Measurements from ENCODE around the gene RPS4Y1. TPM values are rescaled to one million over a fixed set of nuclear protein-coding genes. Genes with fewer than 3 reads are reported as not detected.

Gene RPS4Y1
- total and polyA plus RNA-seq, 11 donors: 158 to 334 (median 188) TPM; not detected in 5

GRCh38 chrY:2854145-2854774, 12.9 kb downstream of the RPS4Y1 start:
- Histone ChIP-seq H3K36me3 (peaks cover 0 to 74% (median 0%) of the 10 kb centered on the region in 9 donors), H3K4me3 (no peak overlapping the region), H3K9me3 (no peaks in the 10 kb centered on the region), H3K27ac (no peak overlapping the region), H3K27me3 (no peaks in the 10 kb centered on the region), H3K4me1 (peaks cover 0 to 11% (median 0%) of the 10 kb centered on the region in 12 donors)
- no peak for ATAC-seq
- WGBS, 4 donors: 96% methylated on average over 6 of the region's 6 CpGs; no CpG with 5 or more reads in 2 of the 4 donors
- DNase-seq: no peak
- TF ChIP-seq CTCF (IDR thresholded peaks at IDR 0.05) (no peak), POLR2A (IDR thresholded peaks at IDR 0.05) (no peak)
- intact Hi-C loops (cut with DNase I): loop anchor here in 1 of 10 donors (10.0 kb wide), 1 partner anchor 81 kb away; the partner anchor contains the start of gene ZFY

DNA sequence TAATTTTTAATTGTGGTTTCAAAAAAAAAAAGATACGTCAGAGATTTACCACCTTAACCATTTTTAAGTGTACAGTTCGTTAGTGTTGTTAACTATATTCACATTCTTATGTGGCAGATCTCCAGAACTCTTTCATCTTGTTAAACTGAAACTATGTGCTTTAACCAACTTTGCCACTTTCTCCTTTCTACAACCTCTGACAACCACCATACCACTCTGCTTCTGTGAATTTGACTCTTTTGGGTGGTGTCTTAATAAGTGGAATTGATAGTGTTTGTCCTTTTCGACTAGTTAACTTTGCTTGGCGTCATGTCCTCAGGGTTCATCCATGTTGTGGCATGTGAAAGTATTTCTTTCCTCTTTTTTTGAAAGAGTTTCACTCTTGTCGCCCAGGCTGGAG, 15.7 kb downstream of the RPS4Y1 start:
- 91 to 92% methylated on average over 5 of the region's 5 CpGs; no CpG with 5 or more reads in 2 of the 4 donors for WGBS, 4 donors
- Histone ChIP-seq H3K27ac (no peak overlapping the region), H3K4me3 (no peak overlapping the region), H3K9me3 (no peaks in the 10 kb centered on the region), H3K4me1 (peaks cover 0 to 12% (median 0%) of the 10 kb centered on the region in 12 donors), H3K36me3 (peaks cover 0 to 64% (median 0%) of the 10 kb centered on the region in 9 donors), H3K27me3 (no peaks in the 10 kb centered on the region)
- intact Hi-C loops (cut with DNase I): loop anchor here in 1 of 10 donors (10.0 kb wide), 1 partner anchor 78 kb away; the partner anchor contains the start of gene ZFY
- DNase-seq: no peak
- no peak for ATAC-seq
- no peak for TF ChIP-seq POLR2A (IDR thresholded peaks at IDR 0.05)
- TF ChIP-seq CTCF (IDR thresholded peaks at IDR 0.05): no peak

GRCh38 chrY:2857686-2858085, 16.3 kb downstream of the RPS4Y1 start:
- H3K9me3 ChIP-seq: no peaks in the 10 kb centered on the region
- no peaks in the 10 kb centered on the region for H3K27me3 ChIP-seq
- H3K4me1 ChIP-seq: peaks cover 0 to 12% (median 0%) of the 10 kb centered on the region in 12 donors
- H3K4me3 ChIP-seq: no peak overlapping the region
- TF ChIP-seq POLR2A (IDR thresholded peaks at IDR 0.05) (no peak), CTCF (IDR thresholded peaks at IDR 0.05) (no peak)
- no peak overlapping the region for H3K27ac ChIP-seq
- H3K36me3 ChIP-seq: peaks cover 0 to 67% (median 0%) of the 10 kb centered on the region in 9 donors
- intact Hi-C loops (cut with DNase I): loop anchor here in 1 of 10 donors (10.0 kb wide), 1 partner anchor 77 kb away; the partner anchor contains the start of gene ZFY
- 86 to 93% methylated on average over 4 of the region's 4 CpGs; no CpG with 5 or more reads in 2 of the 4 donors for WGBS, 4 donors
- ATAC-seq (no peak), DNase-seq (no peak)

DNA sequence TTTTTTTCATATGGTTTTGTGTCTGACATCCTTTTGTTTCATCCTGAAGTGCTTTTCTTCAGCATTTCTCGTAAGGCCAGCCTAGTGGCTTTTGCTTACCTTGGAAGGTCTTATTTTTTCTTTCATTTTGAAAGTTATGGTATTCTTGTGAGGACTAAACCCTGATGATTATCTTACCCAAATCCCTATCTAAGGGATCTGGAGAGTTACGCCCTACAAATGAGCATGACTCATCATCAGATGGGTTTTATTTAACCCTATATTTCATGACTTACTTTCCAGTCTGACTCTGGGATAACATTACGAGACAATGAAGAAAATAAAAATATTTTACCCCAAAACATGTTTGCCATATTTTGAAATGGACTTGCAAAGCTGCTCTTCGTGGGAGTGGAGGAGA, 18.4 kb downstream of the RPS4Y1 start:
- DNase-seq: no peak
- peaks cover 0 to 71% (median 0%) of the 10 kb centered on the region in 9 donors for H3K36me3 ChIP-seq
- intact Hi-C loops (cut with DNase I): loop anchor here in 1 of 10 donors (10.0 kb wide), 1 partner anchor 75 kb away; the partner anchor contains the start of gene ZFY
- TF ChIP-seq POLR2A (IDR thresholded peaks at IDR 0.05) (no peak), CTCF (IDR thresholded peaks at IDR 0.05) (no peak)
- H3K4me1 ChIP-seq: peaks cover 0 to 6% (median 0%) of the 10 kb centered on the region in 12 donors
- no peak for ATAC-seq
- 91 to 94% methylated on average over 4 of the region's 4 CpGs; no CpG with 5 or more reads in 2 of the 4 donors for WGBS, 4 donors
- no peak overlapping the region for H3K4me3 ChIP-seq
- H3K27me3 ChIP-seq: no peaks in the 10 kb centered on the region
- H3K9me3 ChIP-seq: no peaks in the 10 kb centered on the region
- no peak overlapping the region for H3K27ac ChIP-seq

Data from heart left ventricle (tissue), 16 donors.